Neural crest cell (in vitro differentiated cells): ENCODE results near the gene FRMD4A. TPM values are rescaled to one million over a fixed set of nuclear protein-coding genes. Genes with fewer than 3 reads are reported as not detected.
"Not testable (repeated sequence)": the region's sequence is repeated elsewhere in the genome, so short reads cannot be mapped to it uniquely, and the experiment has no call there.

Experiments used
- DNase-seq: peaks from one replicate; pipeline ENCODE4 v3.0.0; 2021; ENCODE audit warnings: low read depth, mixed read lengths, low spot score
- H3K27ac Mint-ChIP-seq: one replicate; pipeline ENCODE4 v1.8.0; 2021; ENCODE audit warnings: mild to moderate bottlenecking, mixed read lengths; ENCODE audit not compliant: unreplicated experiment
- H3K27me3 Mint-ChIP-seq: 2 replicates; pipeline ENCODE4 v1.8.0; 2021; ENCODE audit warnings: low read depth, mild to moderate bottlenecking, mixed read lengths
- H3K36me3 Mint-ChIP-seq: 2 replicates; pipeline ENCODE4 v1.8.0; 2021; ENCODE audit warnings: low read depth, mild to moderate bottlenecking, mixed read lengths
- H3K4me1 Mint-ChIP-seq: 2 replicates; pipeline ENCODE4 v1.8.0; 2021; ENCODE audit warnings: mixed read lengths
- H3K4me3 Mint-ChIP-seq: one replicate; pipeline ENCODE4 v1.8.0; 2021; ENCODE audit warnings: mild to moderate bottlenecking, mixed read lengths
- H3K9me3 Mint-ChIP-seq: 2 replicates; pipeline ENCODE4 v1.8.0; 2021; ENCODE audit warnings: mixed read lengths
- CTCF ChIP-seq: fragments of 200-600 bp; sonication (generic); conservative IDR thresholded peaks from 2 replicates; pipeline ENCODE4 v1.5.0; 2021; ENCODE audit warnings: antibody characterized with exemption, mild to moderate bottlenecking
- total RNA-seq: library from RNA; stranded (reverse); gene quantifications from 2 replicates; pipeline ENCODE4 v1.2.1, GENCODE V29; 2021

The FRMD4A gene
- total RNA-seq, 1 donor from 2014 or later, result 65.3 TPM

GRCh38 chr10:13957856-13958255 lies 372.9 kb downstream of the FRMD4A start:
- DNase-seq, result no peak
- Mint-ChIP-seq H3K4me1 (peaks cover 36% of the 10 kb centered on the region), H3K27me3 (no peaks in the 10 kb centered on the region), H3K27ac (no peak overlapping the region), H3K36me3 (peaks cover 6% of the 10 kb centered on the region), H3K4me3 (no peak overlapping the region), H3K9me3 (peaks cover 2% of the 10 kb centered on the region)
- TF ChIP-seq CTCF, result no peak

- Mint-ChIP-seq H3K9me3 (peaks cover 2% of the 10 kb centered on the region), H3K36me3 (peaks cover 6% of the 10 kb centered on the region), H3K4me3 (no peak overlapping the region), H3K27ac (no peak overlapping the region), H3K4me1 (peaks cover 30% of the 10 kb centered on the region), H3K27me3 (no peaks in the 10 kb centered on the region)
- TF ChIP-seq CTCF, result no peak
- DNase-seq, result no peak
These were observed 373.9 kb downstream of the FRMD4A start for GRCh38 chr10:13956826-13957225.

GRCh38 chr10:13955409-13956068 lies 375.2 kb downstream of the FRMD4A start:
- peaks cover 11% of the 10 kb centered on the region for H3K36me3 Mint-ChIP-seq
- H3K27me3 Mint-ChIP-seq, result no peaks in the 10 kb centered on the region
- H3K9me3 Mint-ChIP-seq, result peaks cover 5% of the 10 kb centered on the region
- no peak for DNase-seq
- H3K4me3 Mint-ChIP-seq, result no peak overlapping the region
- no peak overlapping the region for H3K27ac Mint-ChIP-seq
- no peak for TF ChIP-seq CTCF
- H3K4me1 Mint-ChIP-seq, result peaks cover 27% of the 10 kb centered on the region

- H3K27me3 Mint-ChIP-seq, DNase-seq, H3K4me3 Mint-ChIP-seq, H3K9me3 Mint-ChIP-seq: not testable (repeated sequence)
- H3K4me1 Mint-ChIP-seq, result peaks cover 30% of the 10 kb centered on the region
- H3K36me3 Mint-ChIP-seq, result peaks cover 12% of the 10 kb centered on the region
- H3K27ac Mint-ChIP-seq, result peak overlapping the region; percentile 7
These were observed 376.5 kb downstream of the FRMD4A start for GRCh38 chr10:13954195-13954594.

- no peak for DNase-seq
- peaks cover 12% of the 10 kb centered on the region for H3K36me3 Mint-ChIP-seq
- no peak overlapping the region for H3K4me3 Mint-ChIP-seq
- no peaks in the 10 kb centered on the region for H3K27me3 Mint-ChIP-seq
- peaks cover 30% of the 10 kb centered on the region for H3K4me1 Mint-ChIP-seq
- H3K9me3 Mint-ChIP-seq, result peaks cover 5% of the 10 kb centered on the region
- TF ChIP-seq CTCF, result no peak
- H3K27ac Mint-ChIP-seq, result no peak overlapping the region
These were observed 377.4 kb downstream of the FRMD4A start for GRCh38 chr10:13953371-13953770.

- peaks cover 5% of the 10 kb centered on the region for H3K9me3 Mint-ChIP-seq
- no peaks in the 10 kb centered on the region for H3K27me3 Mint-ChIP-seq
- no peak for TF ChIP-seq CTCF
- H3K27ac Mint-ChIP-seq, result peak overlapping the region; percentile 23
- H3K4me1 Mint-ChIP-seq, result peaks cover 33% of the 10 kb centered on the region
- peaks cover 12% of the 10 kb centered on the region for H3K36me3 Mint-ChIP-seq
- no peak for DNase-seq
- no peak overlapping the region for H3K4me3 Mint-ChIP-seq
These were observed 380.2 kb downstream of the FRMD4A start for GRCh38 chr10:13950543-13950939.
